H1 (cell line): ENCODE results near the gene RXFP4. TPM values are rescaled to one million over a fixed set of nuclear protein-coding genes. Genes with fewer than 3 reads are reported as not detected.

Experiments
- ATF3 ChIP-seq: IDR thresholded peaks from 2 replicates; pipeline ENCODE4 v1.6.1; 2011; ENCODE audit warnings: low read depth, mild to moderate bottlenecking, low read length; ENCODE audit not compliant: insufficient read depth
- polyA plus RNA-seq, 7 experiments: library from polyadenylated mRNA; depleted of rRNA in 3 of 7; stranded (reverse) in 5 of 7; unstranded in 2 of 7; fragments of >200 nt in 5 of 7; fragments of 200-250 nt in 2 of 7; gene quantifications; 1 replicate in 5 of 7; 2 replicates in 1 of 7; 4 replicates in 1 of 7; pipeline versions ENCODE4 v1.2.1 to v1.2.3, GENCODE V29; 2011 to 2013; ENCODE audit warnings: missing spikeins in 2 of 7, mixed read lengths in 2 of 7
- total RNA-seq: library from RNA; stranded (reverse); fragmentation: NEBNext Ultra II Directional; extraction: Animal tissue kit (Norgen Biotek cat#: 25700); gene quantifications from 2 replicates; pipeline ENCODE4 v1.2.1, GENCODE V29; 2021

RXFP4 gene
- total and polyA plus RNA-seq, 2 of the 8 experiments (the other 6 are each of a cell fraction or from before 2014, with no cell fraction given) = not detected

DNA sequence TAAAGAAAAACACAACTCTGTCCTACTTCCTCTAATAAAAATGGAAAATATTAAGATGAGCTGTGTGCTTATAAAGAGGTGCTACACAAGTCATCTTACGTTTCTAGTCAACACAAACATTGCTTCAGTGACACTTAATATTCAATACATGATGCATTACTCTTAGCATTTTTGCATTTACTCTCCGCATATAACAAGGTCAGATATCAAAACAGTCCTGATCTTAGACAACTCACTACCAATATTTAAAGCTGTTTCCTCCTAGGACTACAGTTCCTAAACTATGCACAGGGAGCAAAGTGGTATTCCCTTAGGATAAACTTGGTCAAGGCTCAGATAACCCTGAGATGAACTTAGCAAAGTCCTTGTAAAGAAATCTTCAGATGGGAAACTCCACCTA lies 42.5 kb upstream of the RXFP4 start (continued):
- TF ChIP-seq ATF3 = no peak
- TF ChIP-seq, all 59 proteins: peak for 0
